ENCODE results near the gene NANOS2.

GRCh38 chr19:45905011-45905410 lies 9.6 kb downstream of the NANOS2 start:
- TF ChIP-seq CTCF (IDR thresholded peaks at IDR 0.05) = no peak
- no peak for TF ChIP-seq EP300 (IDR thresholded peaks at IDR 0.05)
